Measurements from ENCODE around the gene PDGFC. TPM values are rescaled to one million over a fixed set of nuclear protein-coding genes. Genes with fewer than 3 reads are reported as not detected.

PDGFC gene
- total RNA-seq, 1 experiment from 2014 or later = 9.8 TPM

DNA sequence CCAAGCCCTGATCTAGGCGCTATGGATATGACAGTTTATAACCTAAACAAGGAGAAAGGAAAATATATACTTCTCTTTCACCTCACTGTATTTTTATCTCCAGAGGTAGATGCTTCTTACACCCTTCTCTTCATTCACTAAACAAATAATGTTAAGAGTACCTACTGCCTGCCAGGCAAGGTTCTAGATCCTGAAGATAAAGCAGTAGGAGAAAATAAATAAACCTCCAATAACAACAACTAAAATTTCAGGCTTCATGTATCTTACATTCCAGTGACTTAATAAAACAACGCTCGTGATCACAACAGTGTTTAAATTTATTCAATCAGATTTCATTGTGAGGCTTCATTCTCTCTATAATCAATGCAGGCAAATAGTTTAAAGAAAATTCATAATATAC lies 20.7 kb downstream of the PDGFC start:
- Histone ChIP-seq H3K4me3 (replicated peaks in 1 of 2; ENCODE audit: low read depth in 1 of 2, low read length in 2 of 2) (no peak overlapping the region), H4K20me1 (ENCODE audit: insufficient read depth) (no peaks in the 10 kb centered on the region), H2AFZ (ENCODE audit: low read depth, low read length, poor library complexity, severe bottlenecking) (peak overlapping the region; percentile 47), H3K9me2 (ENCODE audit: insufficient read depth) (no peaks in the 10 kb centered on the region), H3K27me3 (ENCODE audit: insufficient read depth, low read length) (no peaks in the 10 kb centered on the region), H3K4me1 (ENCODE audit: control insufficient read depth in 1 of 2, insufficient read depth in 2 of 2, low read length in 2 of 2) (peaks cover 24 to 43% of the 10 kb centered on the region in 2 experiments), H3K79me2 (ENCODE audit: insufficient read depth, low read length) (no peaks in the 10 kb centered on the region), H3K36me3 (ENCODE audit: control insufficient read depth in 1 of 2, insufficient read depth in 2 of 2, low read length in 2 of 2) (no peaks in the 10 kb centered on the region), H3K27ac (ENCODE audit: low read depth, low read length) (no peak overlapping the region), H3K9me3 (ENCODE audit: control insufficient read depth in 1 of 2, insufficient read depth in 1 of 2, low read depth in 1 of 2, low read length in 2 of 2) (no peaks in the 10 kb centered on the region), H3K9ac (ENCODE audit: low read length) (no peak overlapping the region), H3K4me2 (ENCODE audit: low read length) (no peak overlapping the region)
- ATAC-seq (no peak), DNase-seq (ENCODE audit: low read depth, low spot score) (no peak)
- ChIA-PET CTCF (no interaction called here), POLR2A (no interaction called here), RAD21 (ENCODE audit: low non-redundant PET in 1 of 2, low total read pairs in 2 of 2, uncharacterized antibody in 2 of 2, unreplicated experiment in 2 of 2) (no interaction called here)
- TF ChIP-seq RAD21 (IDR thresholded peaks at IDR 0.05; ENCODE audit: low read depth) (no peak), CBX3 (IDR thresholded peaks at IDR 0.05; ENCODE audit: low read depth) (no peak), TCF7L2 (IDR thresholded peaks at IDR 0.05; ENCODE audit: borderline replicate concordance, extremely low read depth, insufficient read depth, insufficient read length) (no peak), POLR2AphosphoS5 (IDR thresholded peaks at IDR 0.05; ENCODE audit: low read depth, low read length) (no peak), YY1 (IDR thresholded peaks at IDR 0.05; ENCODE audit: extremely low read depth, insufficient replicate concordance, low read depth, low read length) (no peak), SRF (IDR thresholded peaks at IDR 0.05; ENCODE audit: low read depth) (no peak), CEBPB (IDR thresholded peaks at IDR 0.05; ENCODE audit: low read depth) (no peak), ELF1 (IDR thresholded peaks at IDR 0.05; ENCODE audit: borderline replicate concordance, low read depth) (no peak), FOSL1 (IDR thresholded peaks at IDR 0.05; ENCODE audit: low read depth) (no peak), ZNF274 (IDR thresholded peaks at IDR 0.05; ENCODE audit: low read depth, low read length) (no peak), EGR1 (IDR thresholded peaks at IDR 0.05; ENCODE audit: low read depth) (no peak), ZFX (IDR thresholded peaks at IDR 0.05) (no peak)
- TF ChIP-seq, protein P1, sequence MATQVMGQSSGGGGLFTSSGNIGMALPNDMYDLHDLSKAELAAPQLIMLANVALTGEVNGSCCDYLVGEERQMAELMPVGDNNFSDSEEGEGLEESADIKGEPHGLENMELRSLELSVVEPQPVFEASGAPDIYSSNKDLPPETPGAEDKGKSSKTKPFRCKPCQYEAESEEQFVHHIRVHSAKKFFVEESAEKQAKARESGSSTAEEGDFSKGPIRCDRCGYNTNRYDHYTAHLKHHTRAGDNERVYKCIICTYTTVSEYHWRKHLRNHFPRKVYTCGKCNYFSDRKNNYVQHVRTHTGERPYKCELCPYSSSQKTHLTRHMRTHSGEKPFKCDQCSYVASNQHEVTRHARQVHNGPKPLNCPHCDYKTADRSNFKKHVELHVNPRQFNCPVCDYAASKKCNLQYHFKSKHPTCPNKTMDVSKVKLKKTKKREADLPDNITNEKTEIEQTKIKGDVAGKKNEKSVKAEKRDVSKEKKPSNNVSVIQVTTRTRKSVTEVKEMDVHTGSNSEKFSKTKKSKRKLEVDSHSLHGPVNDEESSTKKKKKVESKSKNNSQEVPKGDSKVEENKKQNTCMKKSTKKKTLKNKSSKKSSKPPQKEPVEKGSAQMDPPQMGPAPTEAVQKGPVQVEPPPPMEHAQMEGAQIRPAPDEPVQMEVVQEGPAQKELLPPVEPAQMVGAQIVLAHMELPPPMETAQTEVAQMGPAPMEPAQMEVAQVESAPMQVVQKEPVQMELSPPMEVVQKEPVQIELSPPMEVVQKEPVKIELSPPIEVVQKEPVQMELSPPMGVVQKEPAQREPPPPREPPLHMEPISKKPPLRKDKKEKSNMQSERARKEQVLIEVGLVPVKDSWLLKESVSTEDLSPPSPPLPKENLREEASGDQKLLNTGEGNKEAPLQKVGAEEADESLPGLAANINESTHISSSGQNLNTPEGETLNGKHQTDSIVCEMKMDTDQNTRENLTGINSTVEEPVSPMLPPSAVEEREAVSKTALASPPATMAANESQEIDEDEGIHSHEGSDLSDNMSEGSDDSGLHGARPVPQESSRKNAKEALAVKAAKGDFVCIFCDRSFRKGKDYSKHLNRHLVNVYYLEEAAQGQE (IDR thresholded peaks at IDR 0.05; ENCODE audit: low read depth) = no peak
- TF ChIP-seq, protein P2, sequence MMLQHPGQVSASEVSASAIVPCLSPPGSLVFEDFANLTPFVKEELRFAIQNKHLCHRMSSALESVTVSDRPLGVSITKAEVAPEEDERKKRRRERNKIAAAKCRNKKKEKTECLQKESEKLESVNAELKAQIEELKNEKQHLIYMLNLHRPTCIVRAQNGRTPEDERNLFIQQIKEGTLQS (IDR thresholded peaks at IDR 0.05) = no peak
- TF ChIP-seq, protein P3, sequence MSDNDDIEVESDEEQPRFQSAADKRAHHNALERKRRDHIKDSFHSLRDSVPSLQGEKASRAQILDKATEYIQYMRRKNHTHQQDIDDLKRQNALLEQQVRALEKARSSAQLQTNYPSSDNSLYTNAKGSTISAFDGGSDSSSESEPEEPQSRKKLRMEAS (IDR thresholded peaks at IDR 0.05) = no peak
- TF ChIP-seq, protein P4, sequence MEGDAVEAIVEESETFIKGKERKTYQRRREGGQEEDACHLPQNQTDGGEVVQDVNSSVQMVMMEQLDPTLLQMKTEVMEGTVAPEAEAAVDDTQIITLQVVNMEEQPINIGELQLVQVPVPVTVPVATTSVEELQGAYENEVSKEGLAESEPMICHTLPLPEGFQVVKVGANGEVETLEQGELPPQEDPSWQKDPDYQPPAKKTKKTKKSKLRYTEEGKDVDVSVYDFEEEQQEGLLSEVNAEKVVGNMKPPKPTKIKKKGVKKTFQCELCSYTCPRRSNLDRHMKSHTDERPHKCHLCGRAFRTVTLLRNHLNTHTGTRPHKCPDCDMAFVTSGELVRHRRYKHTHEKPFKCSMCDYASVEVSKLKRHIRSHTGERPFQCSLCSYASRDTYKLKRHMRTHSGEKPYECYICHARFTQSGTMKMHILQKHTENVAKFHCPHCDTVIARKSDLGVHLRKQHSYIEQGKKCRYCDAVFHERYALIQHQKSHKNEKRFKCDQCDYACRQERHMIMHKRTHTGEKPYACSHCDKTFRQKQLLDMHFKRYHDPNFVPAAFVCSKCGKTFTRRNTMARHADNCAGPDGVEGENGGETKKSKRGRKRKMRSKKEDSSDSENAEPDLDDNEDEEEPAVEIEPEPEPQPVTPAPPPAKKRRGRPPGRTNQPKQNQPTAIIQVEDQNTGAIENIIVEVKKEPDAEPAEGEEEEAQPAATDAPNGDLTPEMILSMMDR (IDR thresholded peaks at IDR 0.05 in 2 of 3, conservative IDR thresholded peaks at IDR 0.05 in 1 of 3; ENCODE audit: borderline replicate concordance in 1 of 3, insufficient read depth in 1 of 3, low read depth in 2 of 3, low read length in 2 of 3) = no peak
- BruUV-seq (replicated peaks) = no TSS peak
- intact Hi-C loops (cut with micrococcal nuclease) = no loop called here
